NCI-H82 (cell line): ENCODE data around the gene RPIA.
A peak's percentile ranks its signal among the peaks of the same experiment; 100 is the strongest.
"Not testable (repeated sequence)": the region's sequence is repeated elsewhere in the genome, so short reads cannot be mapped to it uniquely, and the experiment has no call there.

Source experiments
- DNase-seq: peaks from one replicate; lab custom pipeline; 2025; lab: John Stamatoyannopoulos, UW

Gene RPIA

DNA sequence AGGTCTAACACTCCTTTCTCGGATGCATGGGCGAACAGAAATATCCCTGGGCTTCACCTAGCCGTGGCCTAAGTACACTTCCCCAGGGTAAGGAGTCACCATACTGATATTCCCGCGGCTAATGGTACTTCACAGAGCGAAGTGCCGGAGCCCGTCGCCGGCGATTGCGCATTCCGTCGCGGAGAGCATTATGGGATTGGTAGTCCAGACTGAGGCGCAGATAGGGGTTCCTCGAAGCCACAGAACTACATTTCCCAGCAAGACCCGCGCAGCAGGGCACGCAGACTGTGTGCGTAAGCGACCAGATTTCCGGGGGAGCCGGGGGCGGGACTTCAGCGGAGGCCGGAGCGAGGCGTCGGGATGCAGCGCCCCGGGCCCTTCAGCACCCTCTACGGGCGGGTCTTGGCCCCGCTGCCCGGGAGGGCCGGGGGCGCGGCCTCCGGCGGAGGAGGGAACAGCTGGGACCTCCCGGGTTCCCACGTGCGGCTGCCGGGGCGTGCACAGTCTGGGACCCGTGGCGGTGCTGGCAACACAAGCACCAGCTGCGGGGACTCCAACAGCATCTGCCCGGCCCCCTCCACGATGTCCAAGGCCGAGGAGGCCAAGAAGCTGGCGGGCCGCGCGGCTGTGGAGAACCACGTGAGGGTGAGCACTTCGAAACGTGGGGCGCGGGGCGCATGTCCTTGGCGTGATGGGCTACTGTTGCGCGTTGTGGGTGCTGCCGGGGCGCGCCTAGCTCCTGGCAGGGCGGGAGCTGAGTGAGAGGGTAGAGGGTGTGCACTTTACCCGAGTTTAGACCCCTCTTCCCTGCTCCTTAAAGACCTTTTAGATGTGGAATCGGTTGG, at the start of gene RPIA:
RPIA (plus strand) TSS at position 335 of the 845 bp plus-strand sequence; CDS start at position 361, 26 bp downstream.
- DNase-seq: peak; percentile 99

DNA sequence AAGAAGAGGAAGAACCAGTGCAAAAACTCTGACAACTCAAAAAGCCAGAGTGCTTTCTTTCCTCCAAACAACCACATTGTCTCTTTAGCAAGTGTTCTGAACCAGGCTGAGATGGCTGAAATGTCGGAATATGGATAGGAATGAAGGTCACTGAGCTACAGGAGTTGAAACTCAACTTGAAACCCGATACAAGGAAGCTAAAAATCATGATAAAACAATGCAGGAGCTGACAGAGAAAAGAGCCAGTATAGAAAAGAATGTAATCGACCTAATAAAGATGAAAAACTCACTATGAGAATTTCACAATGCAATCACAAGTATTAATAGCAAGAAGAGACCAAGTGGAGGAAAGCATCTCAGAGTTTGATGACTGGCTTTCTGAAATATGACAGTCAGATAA, 49.2 kb upstream of the RPIA start:
- DNase-seq: no peak

DNA sequence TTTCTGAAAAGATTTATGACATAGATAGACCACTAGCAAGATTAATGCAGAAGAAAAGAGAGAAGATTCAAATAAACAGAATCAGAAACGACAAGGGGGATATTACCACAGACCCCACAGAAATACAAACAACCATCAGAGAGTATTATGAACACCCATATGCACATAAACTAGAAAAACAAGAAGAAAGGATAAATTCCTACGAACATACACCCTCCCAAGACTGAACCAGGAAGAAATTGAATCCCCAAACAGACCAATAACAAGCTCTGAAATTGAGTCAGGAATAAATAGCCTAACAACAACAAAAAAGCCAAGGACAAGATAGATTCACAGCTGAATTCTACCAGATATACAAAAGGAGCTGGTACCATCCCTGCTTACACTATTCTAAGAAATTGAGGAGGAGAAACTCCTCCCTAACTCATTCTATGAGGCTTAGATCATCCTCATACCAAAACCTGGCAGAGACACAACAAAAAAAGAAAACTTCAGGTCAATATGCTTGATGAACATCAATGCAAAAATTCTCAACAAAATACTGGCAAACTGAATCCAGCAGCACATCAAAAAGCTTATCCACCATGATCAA, 46.1 kb upstream of the RPIA start:
- not testable (repeated sequence) for DNase-seq

DNA sequence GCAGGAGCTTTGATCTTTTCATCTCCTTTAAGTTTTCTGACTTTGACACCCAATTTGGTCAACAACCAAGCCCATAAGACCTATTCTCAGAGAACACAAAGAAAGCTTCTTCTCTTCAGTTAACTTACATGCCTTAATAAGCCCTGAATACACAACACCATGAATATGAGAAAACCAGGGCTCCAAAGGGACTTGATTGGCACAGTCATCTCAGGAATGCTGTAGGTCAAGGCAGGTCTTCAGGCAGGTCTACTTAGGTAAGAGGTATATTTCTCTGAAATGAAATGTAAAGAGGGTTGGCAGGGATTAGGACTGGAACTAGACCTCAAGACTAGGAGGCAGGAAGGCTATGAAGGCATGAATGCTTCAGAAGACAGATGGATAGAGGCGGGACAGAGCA, 39.8 kb upstream of the RPIA start:
- DNase-seq: no peak

DNA sequence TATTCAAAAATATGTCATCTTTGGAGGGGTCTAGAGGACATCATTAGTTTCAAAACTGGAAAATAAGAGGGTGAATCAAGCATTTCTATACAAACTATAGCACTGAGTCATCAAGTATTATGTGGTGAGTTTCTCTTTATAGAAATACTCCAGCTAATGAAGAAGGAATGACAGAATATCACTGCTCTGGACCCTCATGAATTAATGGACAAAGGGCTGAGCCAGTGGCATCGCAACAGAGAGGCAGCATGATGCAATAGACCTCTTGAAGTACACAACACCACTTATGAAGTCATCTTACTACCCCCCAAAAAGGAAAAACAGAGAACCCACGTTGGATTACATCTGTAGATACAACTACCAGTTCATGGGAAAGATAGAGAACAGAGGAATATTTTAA, 36.8 kb upstream of the RPIA start:
- DNase-seq: no peak

DNA sequence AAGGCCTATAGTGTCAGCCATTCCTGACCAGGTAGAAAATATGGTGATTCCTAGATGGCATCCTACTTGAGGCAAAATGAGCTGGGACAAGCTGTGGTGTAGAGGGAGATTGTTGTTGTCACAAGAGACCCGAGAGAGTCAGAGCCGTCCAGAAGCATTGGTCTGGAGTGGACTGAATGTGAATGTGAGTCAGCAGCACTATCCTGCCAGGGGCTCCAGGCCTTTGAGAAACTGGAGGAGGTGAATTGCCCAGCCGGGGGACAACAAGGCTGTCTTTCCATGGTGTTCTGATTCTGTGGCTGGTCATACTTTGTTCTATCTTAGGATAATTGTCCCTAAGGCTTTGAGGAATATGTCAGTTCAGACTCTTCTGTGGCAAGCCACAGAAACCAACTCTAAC, 34.8 kb upstream of the RPIA start:
- no peak for DNase-seq

DNA sequence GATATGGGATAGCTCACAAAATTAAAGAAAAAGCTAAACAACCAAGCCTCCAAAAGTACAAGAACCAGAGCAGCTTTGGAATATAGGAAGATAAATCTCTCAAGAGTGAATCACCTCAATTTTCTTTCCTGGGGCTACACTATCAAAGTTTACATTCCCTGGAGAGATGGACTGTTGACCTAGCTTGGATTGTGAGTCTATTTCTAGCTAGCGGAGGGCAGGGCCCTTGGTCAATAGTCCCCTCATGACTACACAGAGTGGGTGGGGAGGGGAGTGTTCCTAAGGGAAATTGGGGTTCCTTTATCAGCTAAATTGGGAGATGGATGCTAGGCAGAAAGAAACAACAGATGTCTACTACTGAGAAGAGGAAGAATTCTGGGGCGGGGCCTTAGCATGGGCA, 34.3 kb upstream of the RPIA start:
- no peak for DNase-seq

DNA sequence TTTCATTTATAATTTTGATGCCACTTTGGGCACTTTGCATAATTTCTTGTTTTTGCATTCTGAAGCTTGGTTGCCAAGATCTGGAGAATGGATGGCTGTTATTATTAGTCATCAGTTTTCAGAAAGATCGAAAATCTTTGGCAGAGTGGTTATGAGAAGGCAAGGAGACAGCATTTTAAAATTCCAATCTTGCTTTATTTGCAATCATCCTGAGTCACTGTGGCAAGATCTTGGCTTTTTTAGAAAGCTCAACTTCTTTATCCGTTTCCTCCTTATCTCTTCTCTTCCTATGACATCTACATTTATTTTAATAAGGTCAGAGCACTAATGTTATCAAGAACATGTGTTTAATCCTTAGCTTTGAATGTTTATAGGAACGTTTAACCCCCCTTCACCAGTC, 33.1 kb upstream of the RPIA start:
- no peak for DNase-seq

DNA sequence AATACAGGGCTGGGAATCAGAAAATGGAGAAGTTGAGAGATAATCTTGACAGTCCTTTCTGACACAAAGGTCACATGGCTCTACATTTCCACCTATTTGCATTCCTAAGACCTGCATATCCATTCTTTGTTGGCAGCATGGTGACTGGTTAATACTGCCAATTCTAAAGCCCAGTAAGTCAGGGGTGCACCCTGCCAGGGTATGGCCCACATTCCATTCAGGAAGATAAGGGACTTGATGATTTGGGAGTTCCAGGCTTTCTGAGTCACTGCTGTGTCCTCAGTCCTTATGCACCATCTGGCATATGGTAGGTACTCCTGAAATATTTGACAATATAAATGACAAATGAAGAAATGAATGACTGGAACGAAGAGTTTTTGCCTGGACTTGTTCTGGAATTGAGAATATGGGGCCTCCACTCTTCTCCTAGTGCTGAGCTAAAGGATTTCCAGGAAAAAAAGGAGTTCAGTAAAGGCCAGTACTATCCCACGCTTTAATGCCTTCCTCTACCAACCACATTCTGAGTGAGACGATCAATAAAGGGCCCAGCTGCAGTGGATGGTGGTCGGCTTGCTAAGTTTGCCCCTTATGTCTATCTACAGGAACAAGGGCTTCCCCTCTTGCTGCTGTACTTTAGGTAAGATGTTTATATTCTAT, 32.5 kb upstream of the RPIA start:
- no peak for DNase-seq

DNA sequence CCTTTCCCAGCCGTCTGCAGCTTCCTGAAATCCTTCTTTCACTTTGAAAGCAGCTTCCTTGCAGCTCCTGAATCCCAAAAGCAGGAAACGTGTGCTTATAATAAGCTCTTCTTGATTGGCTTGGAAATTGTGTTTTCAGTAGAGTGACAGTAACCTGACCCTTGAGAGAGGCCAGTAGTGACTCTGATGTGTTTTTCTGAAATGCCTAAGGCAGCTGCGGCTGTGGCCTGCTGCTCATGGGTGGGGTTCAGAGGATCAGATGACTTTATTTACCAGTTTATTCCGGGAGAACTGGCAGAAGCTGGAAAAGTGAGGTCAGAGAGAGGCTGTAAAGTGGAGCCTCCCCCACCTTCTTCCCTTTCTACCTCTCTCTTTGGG, 31.9 kb upstream of the RPIA start:
- peak; percentile 53 for DNase-seq

DNA sequence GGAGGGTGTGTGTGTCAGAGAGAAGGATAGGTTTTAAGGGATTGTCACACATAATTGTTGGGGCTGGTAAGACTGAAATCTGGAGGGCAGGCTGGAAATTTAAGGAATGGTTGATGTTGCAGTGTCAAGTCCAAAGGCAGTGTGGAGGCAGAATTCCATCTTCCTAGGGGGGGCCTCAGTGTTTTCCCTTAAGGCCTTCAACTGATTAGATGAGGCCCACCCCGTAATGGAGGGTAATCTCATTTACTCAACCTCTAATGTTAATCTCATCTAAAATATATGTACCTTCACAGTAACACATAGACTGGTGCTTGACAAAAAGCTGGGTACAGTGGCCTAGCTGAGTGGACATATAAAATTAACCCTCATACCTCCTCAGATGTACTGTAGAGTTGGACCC, 30.9 kb upstream of the RPIA start:
- no peak for DNase-seq

DNA sequence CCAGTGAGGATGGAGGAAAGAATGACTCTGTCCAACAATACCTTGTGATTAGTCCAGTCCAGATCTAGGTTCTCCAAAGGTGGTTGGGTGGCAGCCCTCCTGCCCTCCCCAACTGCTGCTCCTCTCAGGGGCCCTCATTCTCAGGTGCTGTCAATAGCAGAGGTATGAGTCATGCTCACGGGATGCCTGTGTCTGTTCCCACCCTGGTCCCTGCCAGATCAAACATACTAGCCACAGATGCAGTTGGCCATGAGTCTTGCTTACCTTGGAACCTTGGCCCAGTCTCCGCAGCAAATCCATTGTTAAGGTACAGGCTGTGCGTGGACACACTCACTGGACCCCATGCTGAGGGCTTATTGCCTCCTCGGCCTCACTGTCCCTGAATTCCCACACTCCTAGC, 24.9 kb upstream of the RPIA start:
- DNase-seq: no peak

DNA sequence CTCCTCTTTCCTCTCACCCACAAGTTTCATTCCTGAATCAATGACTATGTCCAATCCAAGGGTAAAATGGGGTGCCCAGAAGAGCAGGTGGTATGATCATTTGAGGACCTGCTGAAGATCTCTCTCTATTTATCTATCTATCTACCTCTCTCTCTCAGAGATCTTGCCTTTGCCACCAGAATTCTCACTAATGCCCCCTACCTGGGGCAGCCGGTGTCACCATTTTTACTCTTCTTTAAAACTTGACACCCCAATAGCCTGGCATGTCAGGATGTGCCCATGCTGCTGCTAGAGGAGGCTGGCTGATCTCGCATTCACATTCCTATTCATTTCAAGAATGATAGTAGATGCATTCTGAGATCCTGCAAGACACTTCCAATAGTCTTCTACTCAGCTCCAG, 24.3 kb upstream of the RPIA start:
- no peak for DNase-seq

DNA sequence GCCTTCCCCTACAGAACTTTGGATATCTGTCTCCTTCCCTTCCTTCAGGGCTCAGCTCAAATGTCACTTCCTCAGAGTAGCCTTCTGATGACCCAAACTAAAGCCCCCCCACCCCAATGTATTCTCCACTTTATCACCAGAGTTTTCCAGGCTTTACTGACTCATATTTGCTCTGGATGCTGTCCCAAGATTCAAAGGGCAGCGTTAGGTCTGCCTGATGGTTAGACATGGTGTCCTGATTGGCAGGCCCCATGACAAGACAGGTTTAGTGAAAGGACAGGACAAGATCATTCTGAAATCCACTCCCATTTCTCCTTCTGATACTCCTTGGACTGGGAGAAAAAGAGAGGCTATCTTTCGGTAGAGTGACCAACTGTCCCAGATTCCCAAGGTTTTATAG, 22.6 kb upstream of the RPIA start:
- no peak for DNase-seq

DNA sequence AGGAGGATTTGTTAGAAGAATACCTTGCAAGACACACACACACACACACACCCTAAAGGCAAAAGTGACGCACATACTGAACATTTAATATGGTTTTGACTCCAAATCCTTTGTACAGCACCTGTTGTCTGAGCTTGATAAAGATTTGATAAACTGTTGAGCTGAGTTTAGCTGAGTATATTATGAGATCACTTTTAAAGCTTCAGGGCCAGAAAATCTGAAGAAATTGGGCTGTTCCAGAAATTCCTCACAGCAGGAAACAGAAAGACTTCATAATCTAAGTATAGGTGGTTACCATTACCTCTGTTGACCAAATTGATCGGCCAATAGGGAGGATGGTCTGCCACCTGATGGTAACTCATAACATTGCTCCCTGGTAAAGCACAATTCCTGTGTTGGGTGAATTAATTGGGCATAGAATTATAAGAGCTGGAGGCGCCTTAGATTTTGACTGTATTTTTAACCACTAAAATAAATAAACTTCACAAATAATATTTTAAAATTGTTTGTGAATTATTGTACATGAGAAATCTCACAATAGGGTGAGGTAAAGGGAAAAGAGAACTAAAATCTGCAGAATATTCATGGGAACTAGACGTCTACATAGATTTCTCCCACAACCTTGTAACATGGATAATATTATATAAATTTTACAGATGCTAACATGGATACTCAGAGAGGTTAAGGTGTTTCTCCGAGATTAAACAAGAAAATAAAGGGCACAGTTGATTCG, 21.8 kb upstream of the RPIA start:
- DNase-seq: peak; percentile 78

DNA sequence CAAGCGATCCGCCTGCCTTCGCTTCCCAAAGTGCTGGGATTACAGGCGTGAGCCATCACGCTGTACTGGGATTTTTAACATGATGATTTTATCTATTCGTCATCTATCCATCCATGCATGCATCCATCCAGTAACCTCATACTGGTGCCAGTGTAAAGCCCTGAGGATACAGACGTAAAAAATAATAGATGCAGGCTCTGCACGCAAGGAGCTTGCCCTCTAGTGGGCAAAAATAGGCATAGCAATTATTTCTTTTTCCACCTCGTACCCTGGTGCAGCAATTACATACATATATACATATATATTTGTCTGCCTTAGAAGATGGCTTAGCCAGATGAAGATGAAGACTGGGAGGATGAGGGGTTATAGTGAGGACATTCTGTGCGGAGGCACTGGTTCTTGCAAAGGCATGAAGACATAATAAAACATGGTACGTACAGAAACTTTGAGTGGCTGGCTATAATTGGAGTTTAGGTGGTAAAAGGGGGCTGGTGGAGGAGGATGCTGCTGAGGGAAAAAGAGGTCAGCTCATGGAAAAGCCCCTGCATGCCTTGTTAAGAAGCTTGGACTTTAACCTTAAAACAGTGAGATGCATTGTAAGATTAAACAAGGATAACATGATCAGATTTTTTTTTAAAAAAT, 19.6 kb upstream of the RPIA start:
- DNase-seq: peak; percentile 65

DNA sequence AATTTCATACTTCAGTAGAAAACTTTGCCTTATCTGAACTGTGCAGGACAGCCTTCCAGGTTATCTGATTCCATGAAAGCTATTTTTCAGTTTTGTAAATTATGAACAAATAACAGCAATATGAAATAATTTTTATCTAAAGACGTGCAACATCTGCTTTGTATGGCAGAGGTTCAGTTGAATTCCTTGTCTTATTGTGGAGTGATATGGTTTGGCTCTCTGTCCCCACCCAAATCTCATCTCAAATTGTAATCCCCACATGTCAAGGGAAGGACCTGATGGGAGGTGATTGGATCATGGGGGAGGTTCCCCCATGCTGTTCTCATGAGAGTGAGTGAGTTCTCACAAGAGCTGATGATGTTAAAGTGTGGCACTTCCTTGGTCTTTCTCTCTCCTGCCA, 18.1 kb upstream of the RPIA start:
- DNase-seq: peak; percentile 10

DNA sequence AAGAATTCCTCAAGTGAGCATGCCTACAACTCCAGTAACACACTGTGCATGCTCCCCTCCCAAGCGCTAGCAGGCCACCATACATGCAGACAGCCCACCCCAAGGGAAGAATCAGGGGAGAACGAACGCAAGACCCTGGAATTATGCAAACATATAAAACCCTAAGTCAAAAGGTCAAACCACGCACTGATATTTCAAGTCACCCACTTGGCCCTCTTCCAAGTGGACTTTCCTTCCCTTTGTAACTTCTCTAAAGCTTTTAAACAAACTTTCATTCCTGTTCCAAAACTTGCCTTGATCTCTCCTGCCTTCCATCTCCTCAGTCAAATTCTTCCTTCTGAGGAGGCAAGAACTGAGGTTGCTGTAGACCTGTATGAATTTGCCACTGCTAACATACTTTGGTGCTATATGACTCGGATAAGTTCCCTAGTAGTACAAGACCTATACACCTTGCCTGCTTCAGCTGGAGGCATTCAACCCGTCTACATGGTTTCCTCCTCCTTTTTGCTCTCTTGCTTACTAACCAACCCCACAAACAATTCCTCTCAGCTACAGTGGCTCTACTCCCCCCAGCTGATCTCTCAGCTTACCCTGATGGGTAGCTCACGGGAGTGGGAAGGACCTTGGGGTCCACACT, 11.1 kb upstream of the RPIA start:
- DNase-seq: no peak

DNA sequence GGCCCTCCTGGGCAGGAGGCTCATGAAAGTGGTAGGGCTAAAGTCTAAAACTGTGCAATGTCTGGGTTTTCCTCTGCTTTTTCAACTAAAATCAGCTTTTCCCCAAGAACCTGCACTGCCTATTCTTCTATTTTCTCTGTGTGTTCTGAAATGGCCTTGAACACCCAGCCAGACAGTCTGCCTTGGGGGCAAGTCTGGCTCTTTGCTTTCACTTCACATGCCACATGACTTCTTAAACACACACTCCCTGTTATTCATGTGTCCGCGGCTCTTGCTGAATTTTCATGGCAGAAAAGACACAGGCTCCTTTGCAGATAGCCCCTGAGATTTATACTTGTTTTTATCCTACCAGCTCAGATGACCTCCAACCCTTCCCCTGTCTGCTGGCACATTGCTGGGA, 10.6 kb upstream of the RPIA start:
- no peak for DNase-seq

DNA sequence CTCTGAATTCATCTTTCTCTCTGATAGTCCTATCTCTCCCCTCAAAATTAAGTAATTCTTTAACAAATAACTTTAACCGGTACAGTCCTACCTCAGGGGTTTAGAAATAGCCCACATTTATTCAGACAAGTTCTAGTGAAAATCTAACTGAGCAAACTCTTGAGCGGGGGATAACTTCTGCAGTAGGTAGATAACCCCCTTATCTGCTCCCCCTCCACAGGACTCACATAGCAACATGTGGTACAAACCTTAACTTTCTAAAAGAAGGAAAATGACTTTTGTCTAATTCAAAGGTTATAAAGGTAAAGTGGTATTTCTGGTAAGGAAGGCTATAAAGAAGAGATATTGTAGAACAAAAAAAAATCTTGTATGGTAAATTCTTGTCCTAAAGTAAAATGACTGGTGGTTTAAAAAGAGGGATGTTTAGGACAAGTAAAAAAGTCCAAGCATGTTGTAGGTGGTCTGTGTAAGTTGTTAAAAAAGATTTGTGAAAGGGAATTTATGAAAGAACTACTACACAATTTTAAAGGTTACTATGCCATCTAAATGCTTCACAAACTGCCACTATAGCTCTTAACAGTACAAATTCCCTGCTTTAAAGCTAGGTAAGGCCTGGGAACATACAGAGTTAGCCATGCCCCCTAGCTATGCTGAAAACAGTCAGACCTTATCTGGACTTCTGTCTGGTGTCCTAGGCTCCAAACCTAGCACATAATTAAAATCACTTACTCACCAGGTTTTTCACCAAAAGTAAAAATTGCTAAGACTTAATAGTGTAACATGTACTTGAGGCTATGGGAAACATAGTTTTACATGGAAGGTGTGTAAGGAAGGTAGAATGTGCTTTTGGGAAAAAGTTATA, 8.1 kb upstream of the RPIA start:
- DNase-seq: peak; percentile 14

DNA sequence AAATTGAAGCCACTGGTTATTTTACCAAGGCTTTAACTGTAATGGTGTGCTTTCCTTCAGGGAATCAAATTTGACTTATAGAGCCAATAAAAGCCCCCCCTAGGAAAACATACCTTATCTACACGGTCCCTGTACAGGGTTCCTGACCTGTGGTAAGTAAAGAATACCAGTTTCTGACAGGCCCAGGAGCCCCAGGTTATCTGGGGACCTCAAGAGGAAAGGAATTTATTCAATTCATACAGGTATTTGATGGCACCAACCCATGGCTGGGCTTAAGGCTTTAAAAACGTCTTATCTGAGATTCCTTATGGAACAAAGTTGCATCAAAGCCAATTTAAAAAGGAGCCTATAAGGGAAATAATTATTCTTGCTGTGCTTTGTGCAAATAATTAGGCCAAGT, 7.0 kb upstream of the RPIA start:
- no peak for DNase-seq
